Measurements from ENCODE around the gene ATG2B. TPM values are rescaled to one million over a fixed set of nuclear protein-coding genes. Genes with fewer than 3 reads are reported as not detected.

The ATG2B gene
- total RNA-seq, 4 donors from 2014 or later = 22.2 to 30.3 (median 28.6) TPM

DNA sequence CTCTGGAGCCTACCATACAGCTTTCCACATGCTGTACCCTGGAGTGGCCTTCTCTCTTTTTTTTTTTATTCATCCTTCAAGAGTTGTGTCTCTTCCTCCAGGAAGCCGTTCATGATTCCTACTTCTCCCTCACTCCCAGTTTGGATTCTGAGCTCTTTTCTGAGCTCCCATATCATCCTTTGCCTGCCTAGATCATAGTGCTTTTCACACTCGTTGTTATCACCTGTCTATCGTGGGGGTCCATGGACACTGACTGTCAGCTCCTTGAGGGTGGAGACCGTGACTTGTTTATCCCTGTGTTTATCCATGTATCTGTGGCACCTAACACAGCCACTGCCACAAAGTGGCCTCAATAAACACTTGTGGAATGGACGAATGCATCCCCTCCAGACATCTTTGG is 35.8 kb upstream of the ATG2B start:
- in situ Hi-C loops (cut with MboI; ENCODE audit: low sequenced_read_pairs in 4 of 4) (no loop called here), intact Hi-C loops (cut with DNase I; ENCODE audit: low total_unique reads) (no loop called here)
- Histone ChIP-seq H3K4me3 (no peak overlapping the region), H3K9me3 (no peaks in the 10 kb centered on the region), H3K4me1 (no peaks in the 10 kb centered on the region), H3K27me3 (no peaks in the 10 kb centered on the region), H3K27ac (no peak overlapping the region), H3K36me3 (no peaks in the 10 kb centered on the region)
- TF ChIP-seq CTCF (IDR thresholded peaks at IDR 0.05 in 4 of 5, conservative IDR thresholded peaks at IDR 0.05 in 1 of 5) (no peak), POLR2A (IDR thresholded peaks at IDR 0.05) (no peak)
- ATAC-seq (no peak), DNase-seq (no peak)

- in situ Hi-C loops (cut with MboI; ENCODE audit: low sequenced_read_pairs in 4 of 4) = no loop called here
- intact Hi-C loops (cut with DNase I; ENCODE audit: low total_unique reads) = no loop called here
- H3K9me3 ChIP-seq = no peaks in the 10 kb centered on the region
- no peak overlapping the region for H3K4me3 ChIP-seq
- H3K27ac ChIP-seq = no peak overlapping the region
- DNase-seq (no peak), ATAC-seq (no peak)
- H3K27me3 ChIP-seq = no peaks in the 10 kb centered on the region
- TF ChIP-seq POLR2A (IDR thresholded peaks at IDR 0.05) = no peak
- no peak for TF ChIP-seq CTCF (IDR thresholded peaks at IDR 0.05 in 4 of 5, conservative IDR thresholded peaks at IDR 0.05 in 1 of 5)
- no peaks in the 10 kb centered on the region for H3K4me1 ChIP-seq
- H3K36me3 ChIP-seq = no peaks in the 10 kb centered on the region
Observed at GRCh38 chr14:96398432-96398831, 35.3 kb upstream of the ATG2B start.

- Histone ChIP-seq H3K4me3 (no peak overlapping the region), H3K27me3 (no peaks in the 10 kb centered on the region), H3K9me3 (no peaks in the 10 kb centered on the region), H3K36me3 (no peaks in the 10 kb centered on the region), H3K27ac (no peak overlapping the region), H3K4me1 (peaks cover 0 to 11% of the 10 kb centered on the region in 2 donors)
- in situ Hi-C loops (cut with MboI; ENCODE audit: low sequenced_read_pairs in 4 of 4) = no loop called here
- intact Hi-C loops (cut with DNase I; ENCODE audit: low total_unique reads) = no loop called here
- DNase-seq (no peak), ATAC-seq (no peak)
- no peak for TF ChIP-seq CTCF (IDR thresholded peaks at IDR 0.05 in 4 of 5, conservative IDR thresholded peaks at IDR 0.05 in 1 of 5)
- no peak for TF ChIP-seq POLR2A (IDR thresholded peaks at IDR 0.05)
Observed at GRCh38 chr14:96394047-96394815, 31.1 kb upstream of the ATG2B start.

DNA sequence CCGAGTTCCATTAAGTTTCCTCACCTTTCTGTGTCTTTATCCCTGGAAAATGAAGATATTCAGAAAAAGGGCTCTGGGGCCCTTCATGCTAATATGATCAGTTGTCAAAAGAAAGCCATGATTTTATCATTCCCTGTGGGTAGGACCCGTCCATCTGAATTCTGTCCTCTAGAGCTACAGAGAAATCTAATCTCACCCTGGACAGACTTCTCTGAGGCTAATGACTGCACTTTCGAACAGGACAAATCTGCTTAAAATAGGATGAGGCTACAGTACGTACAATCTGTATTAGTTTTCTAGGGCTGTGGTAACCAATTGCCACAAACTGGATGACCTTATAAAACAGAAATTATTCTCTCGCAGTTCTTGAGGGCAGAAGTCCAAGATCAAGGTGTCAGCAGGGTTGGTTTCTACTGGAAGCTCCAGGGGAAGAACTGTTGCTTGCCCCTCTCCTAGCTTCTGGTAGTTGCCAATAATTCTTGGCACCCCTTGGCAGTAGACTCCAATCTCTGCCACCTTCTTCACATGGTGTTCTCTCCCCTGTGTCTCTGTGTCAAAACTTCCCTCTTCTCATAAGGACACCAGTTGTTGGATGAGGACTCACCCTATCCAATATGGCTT is 30.0 kb upstream of the ATG2B start:
- no peaks in the 10 kb centered on the region for H3K27me3 ChIP-seq
- peaks cover 0 to 11% of the 10 kb centered on the region in 2 donors for H3K4me1 ChIP-seq
- TF ChIP-seq CTCF (IDR thresholded peaks at IDR 0.05 in 4 of 5, conservative IDR thresholded peaks at IDR 0.05 in 1 of 5) (no peak), POLR2A (IDR thresholded peaks at IDR 0.05) (no peak)
- peak overlapping the region in 3 of 4 donors; percentile 73 to 93 (median 81) for H3K4me3 ChIP-seq
- in situ Hi-C loops (cut with MboI; ENCODE audit: low sequenced_read_pairs in 4 of 4) = no loop called here
- no peak overlapping the region for H3K27ac ChIP-seq
- no peaks in the 10 kb centered on the region for H3K9me3 ChIP-seq
- ATAC-seq = no peak
- DNase-seq = no peak
- intact Hi-C loops (cut with DNase I; ENCODE audit: low total_unique reads) = loop anchor here (2.0 kb wide), 1 partner anchor 110 kb away; the partner anchor contains the start of gene PAPOLA
- no peaks in the 10 kb centered on the region for H3K36me3 ChIP-seq

All from gastrocnemius medialis (tissue), 4 donors.